Vagina (tissue), 2 donors: ENCODE data around the gene PLEKHA6.

ENCODE experiments used
- POLR2A ChIP-seq, 2 donors: fragments of 450-650 bp; IDR thresholded peaks; one replicate each; pipeline ENCODE4 v1.6.1; 2017; ENCODE audit warnings: antibody characterized with exemption in 2 of 2, mild to moderate bottlenecking in 2 of 2, moderate library complexity in 2 of 2
- TF ChIP-seq, protein P1 (sequence below), 3 experiments: fragments of 450-650 bp in 2 of 3; fragments of 200-600 bp in 1 of 3; sonication (generic) in 1 of 3; IDR thresholded peaks; one replicate each; pipeline ENCODE4 v1.5.1; 2017 to 2019; ENCODE audit warnings: antibody characterized with exemption in 3 of 3, mild to moderate bottlenecking in 2 of 3, moderate library complexity in 2 of 3

DNA sequence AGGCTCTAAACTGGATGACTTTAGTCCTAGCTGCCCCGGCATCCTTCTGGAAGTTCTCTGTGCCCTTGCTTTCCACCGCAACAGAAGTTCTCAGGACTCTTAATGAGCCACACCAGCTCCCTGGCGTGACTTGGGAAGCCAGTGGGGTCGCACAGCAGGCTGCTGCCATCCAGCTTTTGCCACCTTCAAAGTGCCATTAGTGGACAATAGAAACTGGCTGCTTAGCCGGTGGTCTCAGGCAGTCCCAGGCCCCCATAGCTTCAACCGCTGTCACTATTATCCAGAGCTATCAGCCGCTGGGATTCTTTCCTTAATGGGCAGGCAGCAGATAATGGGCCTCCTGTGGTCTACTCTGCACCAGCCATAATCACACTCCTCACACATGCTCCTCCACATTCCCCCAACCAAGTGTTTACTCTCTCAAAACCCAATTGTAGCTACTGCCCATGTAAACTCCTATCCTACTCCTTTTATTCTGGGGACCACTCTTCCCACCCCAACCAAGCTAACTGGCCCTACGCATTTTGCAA, 37.3 kb downstream of the PLEKHA6 start:
- TF ChIP-seq, protein P1, sequence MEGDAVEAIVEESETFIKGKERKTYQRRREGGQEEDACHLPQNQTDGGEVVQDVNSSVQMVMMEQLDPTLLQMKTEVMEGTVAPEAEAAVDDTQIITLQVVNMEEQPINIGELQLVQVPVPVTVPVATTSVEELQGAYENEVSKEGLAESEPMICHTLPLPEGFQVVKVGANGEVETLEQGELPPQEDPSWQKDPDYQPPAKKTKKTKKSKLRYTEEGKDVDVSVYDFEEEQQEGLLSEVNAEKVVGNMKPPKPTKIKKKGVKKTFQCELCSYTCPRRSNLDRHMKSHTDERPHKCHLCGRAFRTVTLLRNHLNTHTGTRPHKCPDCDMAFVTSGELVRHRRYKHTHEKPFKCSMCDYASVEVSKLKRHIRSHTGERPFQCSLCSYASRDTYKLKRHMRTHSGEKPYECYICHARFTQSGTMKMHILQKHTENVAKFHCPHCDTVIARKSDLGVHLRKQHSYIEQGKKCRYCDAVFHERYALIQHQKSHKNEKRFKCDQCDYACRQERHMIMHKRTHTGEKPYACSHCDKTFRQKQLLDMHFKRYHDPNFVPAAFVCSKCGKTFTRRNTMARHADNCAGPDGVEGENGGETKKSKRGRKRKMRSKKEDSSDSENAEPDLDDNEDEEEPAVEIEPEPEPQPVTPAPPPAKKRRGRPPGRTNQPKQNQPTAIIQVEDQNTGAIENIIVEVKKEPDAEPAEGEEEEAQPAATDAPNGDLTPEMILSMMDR (IDR thresholded peaks at IDR 0.05) = no peak
- TF ChIP-seq POLR2A (IDR thresholded peaks at IDR 0.05) = no peak
